CD4-positive, alpha-beta T cell treated with Interleukin-1 beta for 1 hour (primary cell): Measurements from ENCODE around the gene ADAMTSL4.
"Not testable (repeated sequence)": the region's sequence is repeated elsewhere in the genome, so short reads cannot be mapped to it uniquely, and the experiment has no call there.

Experiments
- DNase-seq, 2 donors: peaks; one replicate each; pipeline ENCODE4 v3.0.0-alpha.2; 2020 to 2022

The ADAMTSL4 gene

DNA sequence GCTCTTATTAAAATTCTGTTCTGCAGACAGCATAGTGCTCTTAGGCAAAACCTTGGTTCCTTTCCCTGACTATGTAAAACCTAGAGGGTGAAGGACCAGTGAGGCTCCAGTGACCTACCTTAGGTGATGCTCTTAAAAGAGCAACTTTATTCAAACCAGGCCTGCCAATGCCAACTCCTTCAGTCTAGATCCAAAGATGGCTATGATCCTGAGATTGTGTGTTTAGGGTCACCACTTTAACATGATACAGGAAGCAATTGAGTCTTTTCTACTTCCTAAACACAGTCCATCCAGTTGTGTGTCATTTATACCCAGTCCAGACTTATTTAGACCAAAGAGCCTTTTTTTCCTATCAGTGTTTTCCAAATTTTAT lies 19.4 kb downstream of the ADAMTSL4 start:
- peak; percentile 24 to 50 for DNase-seq

DNA sequence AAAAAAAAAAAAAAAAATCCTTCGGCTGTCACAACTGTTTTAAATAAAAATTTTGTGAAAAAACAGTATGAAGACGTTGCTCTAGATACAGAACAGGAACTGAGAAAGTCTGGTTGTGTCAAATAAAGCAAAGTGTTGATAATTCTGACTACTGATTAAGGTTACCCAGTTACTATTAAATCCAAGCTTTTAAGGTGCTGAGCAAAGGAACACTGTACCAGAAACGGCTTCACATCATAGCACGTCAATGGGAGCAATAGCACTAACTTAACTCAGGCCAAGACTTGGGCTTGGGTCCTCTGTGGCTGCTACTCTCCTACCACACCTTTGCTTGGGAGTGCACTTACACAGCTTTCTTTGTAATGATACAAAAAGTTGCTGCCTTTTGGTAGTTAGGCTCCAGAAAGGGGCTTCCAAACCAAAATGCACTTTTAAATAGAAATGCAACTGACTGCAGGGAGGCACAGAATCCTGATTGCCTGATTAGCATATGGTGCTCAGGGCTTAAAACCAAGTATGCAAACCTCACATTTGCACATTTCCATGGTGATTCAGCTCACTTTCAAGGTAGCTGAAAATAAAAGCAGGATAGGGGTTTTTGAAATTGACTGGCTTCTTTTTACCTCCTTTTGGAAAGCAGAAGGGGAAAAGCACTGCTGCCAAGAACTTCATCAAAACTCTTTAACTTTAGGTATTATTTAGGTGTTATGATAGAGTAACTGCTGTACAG lies 23.9 kb downstream of the ADAMTSL4 start:
- peak; percentile 24 to 49 for DNase-seq

DNA sequence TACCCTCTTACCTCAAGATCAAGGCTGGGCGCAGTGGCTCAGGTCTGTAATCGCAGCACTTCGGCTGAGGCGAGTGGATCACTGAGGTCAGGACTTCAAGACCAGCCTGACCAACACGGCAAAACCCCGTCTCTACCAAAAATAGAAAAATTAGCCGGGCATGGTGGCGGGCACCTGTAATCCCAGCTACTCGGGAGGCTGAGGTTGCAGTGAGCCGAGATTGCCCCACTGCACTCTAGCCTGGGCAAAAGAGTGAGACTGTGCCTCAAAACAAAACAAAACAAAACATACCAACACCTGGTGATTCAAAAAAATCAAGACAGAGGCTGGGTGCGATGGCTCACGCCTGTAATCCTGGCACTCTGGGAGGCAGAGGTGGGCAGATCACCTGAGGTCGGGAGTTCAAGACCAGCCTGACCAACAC lies 24.5 kb downstream of the ADAMTSL4 start:
- DNase-seq = peak; percentile 35 to 46

DNA sequence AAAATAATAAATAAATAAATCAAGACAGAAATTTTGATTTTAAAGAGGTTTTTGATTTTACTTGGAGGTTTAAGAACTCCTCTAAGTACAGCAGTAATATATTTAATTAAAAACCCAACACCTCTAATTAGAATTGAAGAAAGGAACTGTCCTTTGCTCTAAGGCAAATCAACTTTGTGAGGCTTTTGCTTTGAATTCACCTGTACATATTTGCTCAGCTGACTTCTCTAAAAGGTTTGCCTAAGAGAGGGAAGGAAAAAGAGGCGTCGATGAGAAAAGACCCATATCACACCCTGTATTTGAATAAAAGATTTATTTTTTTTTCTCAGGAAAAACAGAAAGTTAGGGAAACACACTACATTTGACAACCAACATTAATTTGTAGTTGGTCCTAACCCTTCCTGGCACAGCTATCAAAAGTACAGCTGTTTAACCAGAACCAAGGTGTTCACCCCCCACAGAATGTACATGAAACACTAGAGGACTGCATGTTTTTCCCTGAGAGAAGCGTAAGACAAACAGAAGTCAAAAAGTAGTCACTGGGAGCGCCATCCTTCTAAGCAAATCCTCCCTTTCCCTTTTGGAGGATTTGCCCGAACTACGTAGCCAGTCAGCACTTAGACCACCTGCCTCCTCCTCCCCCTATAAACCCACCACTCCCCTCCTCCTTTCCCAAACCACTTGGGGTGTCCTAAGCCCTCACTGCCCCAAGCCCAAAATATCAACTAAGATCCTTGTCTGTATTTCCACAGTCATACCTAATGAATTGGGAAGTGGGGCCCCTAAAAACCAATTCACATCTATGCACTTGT lies 25.3 kb downstream of the ADAMTSL4 start:
- peak; percentile 12 to 34 for DNase-seq

DNA sequence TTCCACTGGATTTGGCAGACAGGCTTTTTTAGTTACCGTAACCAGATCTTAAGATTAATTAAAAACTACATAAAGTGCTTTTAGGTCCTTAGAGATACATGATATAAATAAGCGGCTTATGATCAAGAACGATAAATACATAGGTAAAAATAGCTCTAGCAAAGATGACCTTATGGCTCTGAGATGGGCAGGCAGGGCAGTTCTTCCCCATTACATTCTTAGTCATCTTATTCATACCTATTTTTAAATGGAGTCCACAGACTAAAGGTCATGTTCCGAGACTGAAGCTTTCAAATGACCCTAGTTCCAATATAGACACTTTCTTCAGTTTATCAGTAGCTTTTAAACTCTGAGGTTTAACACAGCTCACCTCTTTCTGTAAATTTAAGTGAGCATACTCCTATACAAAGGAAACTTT lies 25.9 kb downstream of the ADAMTSL4 start:
- DNase-seq = peak in 1 of 2 donors; percentile 19

DNA sequence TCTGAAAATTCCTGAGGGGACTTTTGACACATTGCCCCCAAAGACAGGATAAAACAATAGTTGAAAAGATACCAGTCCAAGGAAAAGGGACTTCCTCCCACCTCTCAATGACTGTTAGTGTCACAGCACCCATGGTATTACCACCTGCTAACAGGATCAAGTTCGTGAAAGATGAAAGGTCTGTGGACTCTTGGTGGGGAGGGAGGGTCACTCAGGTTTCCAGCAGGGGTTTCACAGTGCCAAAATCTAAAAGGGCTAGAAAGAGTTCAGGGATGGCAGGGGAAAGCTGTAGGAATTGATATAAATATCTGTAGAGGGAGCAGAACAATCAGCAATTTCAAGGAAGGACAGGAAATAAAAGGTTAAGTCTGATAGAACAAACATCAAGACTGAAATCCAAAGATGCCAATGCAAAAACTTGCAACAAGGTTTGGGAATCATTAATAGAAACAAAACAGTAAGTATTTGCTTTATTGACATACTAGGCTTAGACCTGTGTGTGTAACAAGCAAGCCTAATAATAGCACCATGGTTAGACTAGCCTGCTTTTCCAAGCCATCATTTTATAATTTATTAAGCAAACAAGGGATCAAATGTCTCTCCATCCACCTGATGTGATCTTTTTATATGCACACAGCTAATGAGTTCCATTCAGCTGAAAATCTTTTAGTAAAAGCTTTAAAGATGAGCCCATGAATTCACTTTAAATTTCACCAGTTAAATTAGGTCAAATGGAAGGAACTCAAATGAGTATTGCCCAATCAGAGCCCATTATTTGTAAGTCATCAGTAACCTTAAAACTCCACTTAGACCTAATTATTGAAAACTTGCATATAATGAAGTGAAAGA lies 26.5 kb downstream of the ADAMTSL4 start:
- DNase-seq = peak in 1 of 2 donors; percentile 30

DNA sequence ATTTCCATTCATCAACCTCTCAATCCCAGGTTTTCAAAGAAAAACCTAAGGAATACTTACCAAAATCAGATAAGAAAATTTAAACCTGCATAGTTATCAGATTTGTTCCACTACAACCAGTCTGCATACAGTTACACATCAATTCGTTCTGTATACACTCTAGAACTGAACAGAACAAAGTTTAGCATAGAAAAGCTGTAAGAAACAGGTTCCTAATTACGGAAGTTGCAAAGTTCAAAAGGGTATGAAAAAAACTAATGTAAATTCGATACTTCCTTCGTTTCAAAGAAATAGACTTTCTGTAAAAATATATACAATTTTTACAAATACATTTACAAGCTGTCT lies 27.1 kb downstream of the ADAMTSL4 start:
- peak in 1 of 2 donors; percentile 28 for DNase-seq

DNA sequence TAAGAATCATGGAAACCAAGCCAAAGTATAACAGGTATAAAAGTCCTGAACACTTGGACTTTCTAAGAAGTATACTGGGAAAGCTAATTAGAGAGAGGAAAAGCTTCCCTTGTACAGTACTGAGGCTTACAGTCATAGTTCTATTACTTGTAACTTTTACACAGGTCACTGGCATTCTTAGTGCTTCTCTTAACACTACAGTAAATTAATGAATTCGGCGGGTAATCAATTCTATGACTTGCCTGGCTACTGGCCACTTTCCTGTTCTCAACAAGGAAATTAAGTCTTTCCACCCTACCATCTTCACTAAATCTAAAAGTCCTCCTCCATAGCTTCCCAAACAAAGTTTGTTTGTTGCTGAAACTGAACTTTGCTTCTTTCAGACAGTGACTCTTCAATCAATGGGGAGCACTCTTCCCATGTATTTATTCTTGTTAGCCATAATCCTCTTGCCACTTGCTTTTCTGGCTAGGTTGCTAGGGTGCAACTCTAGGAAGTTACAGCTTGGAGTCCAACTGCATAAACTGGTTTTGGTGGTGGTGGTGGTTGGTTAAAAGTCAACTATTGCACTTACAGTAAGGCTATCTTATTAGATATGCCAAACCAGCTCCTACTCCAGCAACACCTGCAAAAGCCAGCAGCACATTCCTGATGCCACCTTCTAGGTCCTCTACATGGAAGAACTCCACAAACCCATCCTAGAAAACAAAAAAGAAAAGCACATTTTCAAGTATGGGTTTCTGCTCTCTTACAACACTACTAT lies 27.8 kb downstream of the ADAMTSL4 start:
- peak in 1 of 2 donors; percentile 46 for DNase-seq

DNA sequence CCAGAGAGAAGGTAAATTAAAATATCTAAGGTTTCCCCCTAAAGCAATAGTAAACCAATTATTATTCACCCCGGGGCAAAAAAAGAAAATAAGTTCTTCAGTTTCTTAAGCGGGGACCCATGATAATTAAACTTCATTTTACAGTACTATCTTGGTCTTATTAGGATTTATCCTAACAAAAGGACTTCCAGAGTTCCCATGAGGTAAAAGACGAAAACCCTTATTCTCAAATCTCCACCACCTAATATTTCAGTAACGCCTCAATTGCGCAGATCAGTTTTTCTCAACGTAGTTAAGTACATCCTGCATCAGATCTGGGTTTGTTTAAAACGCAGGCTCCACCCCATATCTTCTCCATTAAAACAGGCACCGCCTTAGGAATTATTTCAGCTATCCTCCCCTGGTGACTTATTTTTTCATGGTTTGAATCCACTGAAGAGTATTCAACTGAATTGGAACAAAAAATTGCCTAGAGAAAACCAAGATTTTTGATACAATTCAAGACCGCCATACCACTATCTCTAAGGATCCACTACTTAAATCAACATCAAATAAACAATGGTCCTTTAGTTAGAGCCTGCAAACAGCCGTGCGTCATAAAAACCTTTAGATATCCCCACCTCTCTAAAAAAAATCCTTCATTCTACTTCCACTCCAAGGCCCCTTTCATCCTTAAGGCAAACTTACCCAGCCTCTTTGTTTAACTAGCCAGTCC lies 28.5 kb downstream of the ADAMTSL4 start:
- peak in 1 of 2 donors; percentile 61 for DNase-seq

DNA sequence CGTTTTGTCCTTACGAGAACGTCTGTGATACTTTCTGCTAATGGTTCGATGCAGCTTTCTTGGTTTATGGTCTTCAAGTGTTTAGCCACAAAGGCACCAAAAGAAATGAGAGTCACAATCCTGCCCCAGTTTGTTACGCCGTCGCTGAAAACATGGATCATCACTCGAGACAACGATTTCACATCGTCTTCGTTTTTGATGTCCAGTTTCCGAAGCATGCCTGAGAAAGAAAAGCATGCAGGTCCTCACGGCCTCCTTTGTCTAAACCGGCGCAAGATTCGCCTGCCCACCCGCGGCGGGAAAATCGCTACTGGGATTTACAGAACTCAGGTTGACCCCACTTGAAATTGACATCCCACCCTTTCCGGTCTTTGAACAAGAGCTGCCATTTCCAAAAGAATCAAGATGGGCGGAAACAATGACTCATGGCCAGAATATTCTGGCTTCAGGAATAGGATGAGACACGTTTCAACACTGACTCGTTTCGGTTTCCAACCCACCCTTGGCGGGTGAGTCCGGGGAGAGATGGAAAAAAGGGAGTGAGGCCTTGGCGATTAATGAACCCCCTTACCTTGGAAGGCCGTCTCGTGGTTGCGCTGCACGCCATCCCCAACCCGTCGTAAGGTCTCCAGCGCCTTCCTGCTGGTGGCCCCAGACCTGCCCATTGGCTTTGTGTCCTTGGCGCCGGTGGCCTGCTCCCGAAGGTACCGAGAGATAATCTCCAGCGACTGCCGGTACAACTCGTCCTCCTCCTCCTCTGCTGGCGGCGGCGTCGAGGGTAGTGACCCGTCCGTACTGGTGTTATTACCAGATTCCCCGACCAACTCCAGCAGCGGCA lies 29.3 kb downstream of the ADAMTSL4 start:
- peak in 1 of 2 donors; percentile 58 for DNase-seq

DNA sequence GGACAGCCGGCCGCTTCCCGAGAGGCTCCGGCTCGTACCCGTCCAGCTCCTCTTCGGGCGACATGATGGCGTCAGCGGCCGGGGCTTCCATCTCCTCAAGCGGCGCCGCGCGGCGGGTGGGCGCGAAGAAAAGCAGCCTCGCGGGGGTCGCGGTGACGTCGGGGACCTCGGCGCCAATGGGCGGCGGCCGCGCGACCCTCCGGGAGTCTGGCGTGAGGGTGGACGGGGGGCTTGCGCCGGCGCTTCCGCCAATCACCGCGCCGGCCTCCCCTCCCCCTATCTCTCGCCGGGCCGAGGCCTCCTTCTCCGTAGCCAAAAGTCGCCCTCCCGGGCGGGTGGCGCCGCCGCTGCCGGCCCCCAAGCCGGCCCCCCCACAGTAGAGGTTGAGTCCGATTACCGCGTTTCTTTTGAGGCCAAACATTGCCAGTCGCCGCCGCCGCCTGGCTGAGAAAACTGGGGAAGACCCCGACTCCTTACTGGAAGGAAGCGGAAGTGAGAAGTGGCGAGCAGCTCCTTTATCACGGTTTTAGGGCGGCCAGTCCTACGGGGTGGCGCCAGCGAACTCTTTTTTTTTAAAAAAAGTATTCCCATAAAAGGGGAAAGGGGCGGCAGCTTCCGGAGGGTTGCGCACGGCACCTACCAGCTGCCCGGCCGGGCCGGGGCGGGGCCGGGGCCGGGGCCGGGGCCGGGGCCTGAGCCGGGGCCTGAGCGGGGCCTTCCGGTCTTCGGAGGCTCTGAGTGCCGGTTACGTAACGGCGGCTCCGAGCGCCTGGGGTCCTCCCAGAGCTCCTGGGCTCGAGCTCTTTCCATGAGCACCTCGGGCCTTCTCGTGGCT lies 30.1 kb downstream of the ADAMTSL4 start, which contains the start of gene MCL1:
MCL1 (minus strand) TSS at position 501 of the 835 bp plus-strand sequence; CDS start at position 421, 80 bp downstream.
- DNase-seq = peak; percentile 95

DNA sequence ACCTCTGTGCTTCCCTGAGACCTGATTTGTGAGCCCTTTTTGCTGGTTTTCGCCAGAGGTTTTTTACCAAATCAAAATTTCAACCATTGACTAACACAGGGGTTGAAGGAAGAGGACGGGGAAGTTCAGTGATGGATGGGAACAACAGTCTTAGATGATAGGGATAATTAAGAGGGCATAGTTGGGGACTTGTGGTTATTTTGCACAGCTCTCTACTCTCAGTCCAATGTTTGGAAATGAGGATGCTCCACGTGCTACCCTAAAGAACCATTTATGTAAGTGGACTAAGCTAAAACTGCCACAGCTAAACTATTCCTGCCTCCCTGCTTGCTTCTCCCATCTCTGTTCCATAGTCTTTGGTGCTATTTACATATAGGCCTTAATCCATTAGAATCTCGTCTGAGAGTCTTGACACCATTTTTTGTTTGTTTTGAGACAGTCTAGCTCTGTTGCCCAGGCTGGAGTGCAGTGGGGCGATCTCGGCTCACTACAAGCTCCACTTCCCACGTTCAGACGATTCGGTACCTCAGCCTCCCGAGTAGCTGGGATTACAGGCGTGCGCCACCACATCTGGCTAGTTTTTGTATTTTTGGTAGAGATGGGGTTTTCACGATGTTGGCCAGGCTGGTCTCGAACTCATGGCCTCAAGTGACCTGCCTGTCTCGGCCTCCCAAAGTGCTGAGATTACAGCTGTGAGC lies 30.9 kb downstream of the ADAMTSL4 start:
- DNase-seq = no peak

DNA sequence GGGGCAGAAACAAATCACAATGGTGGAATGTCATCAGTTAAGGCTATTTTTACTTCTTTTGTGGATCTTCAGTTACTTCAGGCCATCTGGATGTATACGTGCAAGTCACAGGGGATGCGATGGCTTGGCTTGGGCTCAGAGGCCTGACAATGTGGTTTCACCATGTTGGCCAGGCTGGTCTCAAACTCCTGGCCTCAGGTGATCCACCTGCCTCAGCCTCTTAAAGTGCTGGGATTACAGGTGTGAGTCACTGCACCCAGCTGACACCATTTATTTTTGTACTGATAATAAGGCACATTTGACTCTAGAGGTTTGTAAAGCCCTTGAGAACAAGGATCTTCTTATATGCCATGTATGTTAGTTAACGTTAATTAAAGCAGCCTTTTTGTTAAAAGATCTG lies 31.8 kb downstream of the ADAMTSL4 start:
- not testable (repeated sequence) for DNase-seq

DNA sequence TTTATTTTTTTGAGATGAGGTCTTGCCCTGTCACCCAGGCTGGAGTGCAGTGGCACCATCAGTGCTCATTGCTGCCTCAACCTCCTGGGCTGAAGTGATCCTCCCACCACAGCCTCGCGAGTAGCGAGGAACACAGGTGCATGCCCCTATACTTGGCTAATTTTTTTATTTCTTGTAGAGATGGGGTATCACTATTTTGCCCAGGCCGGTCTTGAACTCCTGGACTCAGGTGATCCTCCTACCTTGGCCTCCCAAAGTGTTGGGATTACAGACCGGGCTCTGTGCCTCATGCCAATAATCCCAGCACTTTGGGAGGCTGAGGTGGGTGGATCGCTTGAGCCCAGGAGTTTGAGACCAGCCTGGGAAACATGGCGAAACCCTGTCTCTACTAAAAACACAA lies 32.2 kb downstream of the ADAMTSL4 start:
- not testable (repeated sequence) for DNase-seq

DNA sequence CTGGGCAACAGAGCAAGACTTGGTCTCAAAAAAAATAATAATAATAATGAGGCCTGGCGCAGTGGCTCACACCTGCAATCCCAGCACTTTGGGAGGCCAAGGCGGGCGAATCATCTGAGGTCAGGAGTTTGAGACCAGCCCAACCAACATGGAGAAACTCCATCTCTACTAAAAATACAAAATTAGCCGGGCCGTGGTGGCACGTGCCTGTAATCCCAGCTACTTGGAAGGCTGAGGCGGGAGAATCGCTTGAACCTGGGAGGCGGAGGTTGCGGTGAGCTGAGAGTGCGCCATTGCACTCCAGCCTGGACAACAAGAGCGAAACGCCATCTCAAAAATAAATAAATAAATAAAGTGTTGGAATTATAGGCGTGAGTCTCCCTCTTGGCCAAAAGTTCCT lies 32.8 kb downstream of the ADAMTSL4 start:
- not testable (repeated sequence) for DNase-seq

DNA sequence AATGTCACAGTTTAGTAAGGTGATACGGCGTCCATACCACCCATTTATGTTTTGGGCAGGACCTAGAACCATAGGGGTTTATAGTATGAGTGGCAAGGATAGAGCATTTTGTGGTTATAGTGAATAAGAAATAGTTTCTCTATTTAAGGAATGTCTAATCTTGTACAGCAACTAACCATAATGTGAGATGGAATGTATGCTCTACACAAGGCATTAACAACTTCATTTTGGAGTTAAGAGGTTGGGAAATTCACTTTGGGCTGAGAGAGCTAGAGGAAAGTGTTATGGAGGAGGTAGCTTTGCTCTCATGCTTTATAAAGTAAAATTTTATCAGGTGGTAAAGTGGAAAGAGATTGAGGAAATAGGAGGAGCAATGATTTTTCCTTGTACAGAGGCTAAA lies 33.2 kb downstream of the ADAMTSL4 start:
- DNase-seq = no peak

DNA sequence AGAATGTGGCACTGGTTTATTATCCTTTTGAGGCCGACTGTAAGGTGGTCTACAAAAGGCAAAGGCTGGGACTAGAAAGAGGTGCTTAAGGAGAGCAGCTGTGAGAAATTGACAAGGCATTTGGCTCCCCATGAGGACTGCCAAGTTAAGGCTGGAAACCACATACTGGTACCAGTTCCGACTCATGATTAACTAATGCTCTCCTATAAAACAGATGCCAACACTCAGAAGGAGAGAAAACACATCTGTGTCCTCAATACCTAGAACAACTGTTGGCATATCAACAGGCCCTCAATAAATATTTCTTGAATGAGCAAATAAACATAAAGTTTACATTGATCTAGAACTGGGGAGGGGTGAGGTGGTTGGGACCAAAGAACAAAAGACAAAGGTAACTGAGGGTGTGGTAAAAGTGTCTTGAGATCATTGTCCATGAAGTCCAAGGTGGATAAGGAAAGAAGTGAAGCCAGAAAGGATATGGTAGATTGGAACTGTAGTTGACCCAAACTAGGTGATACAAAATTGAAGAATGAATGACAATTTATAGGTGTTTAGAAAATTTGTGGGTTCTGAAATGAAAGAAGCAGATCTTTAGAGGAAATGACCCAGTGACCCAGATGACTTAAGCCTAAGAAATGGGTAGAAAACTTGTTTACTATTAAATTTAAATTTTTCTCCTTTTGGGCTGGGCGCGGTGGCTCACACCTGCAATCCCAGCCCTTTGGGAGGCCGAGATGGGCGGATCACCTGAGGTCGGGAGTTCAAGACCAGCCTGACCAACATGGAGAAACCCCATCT lies 47.1 kb downstream of the ADAMTSL4 start:
- no peak for DNase-seq

DNA sequence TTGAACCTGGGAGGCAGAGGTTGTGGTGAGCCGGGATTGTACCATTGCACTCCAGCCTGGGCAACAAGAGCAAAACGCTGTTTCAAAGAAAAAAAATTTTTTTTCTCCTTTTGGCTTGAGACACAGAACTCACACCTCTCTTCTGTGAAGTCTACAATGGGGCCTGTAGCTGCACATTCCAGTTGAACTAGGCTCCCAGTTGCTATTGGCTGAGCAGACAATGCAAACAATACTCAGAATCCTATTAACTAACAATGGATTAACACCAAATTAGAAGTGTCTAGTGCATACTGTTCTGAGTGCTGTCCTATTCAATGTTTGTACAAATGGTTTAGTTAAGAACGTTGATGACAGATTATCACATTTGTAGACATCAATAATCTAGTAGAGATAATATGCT lies 47.8 kb downstream of the ADAMTSL4 start:
- no peak for DNase-seq
